Omental fat pad (tissue), 4 donors: ENCODE results near the gene MYBPC1. TPM values are rescaled to one million over a fixed set of nuclear protein-coding genes. Genes with fewer than 3 reads are reported as not detected.

Experiments used
- ATAC-seq: fragments of 150-250 bp; one replicate; pipeline ENCODE4 v1.9.1; 2016; ENCODE audit warnings: mild to moderate bottlenecking, moderate library complexity; ENCODE audit not compliant: low FRiP score
- DNase-seq: peaks from one replicate; pipeline ENCODE4 v3.0.0-alpha.2; 2019; ENCODE audit warnings: low spot score
- CTCF ChIP-seq, 3 donors: fragments of 450-650 bp; IDR thresholded peaks; one replicate each; pipeline ENCODE4 v1.5.1; 2016 to 2017; ENCODE audit warnings: antibody characterized with exemption in 3 of 3, mild to moderate bottlenecking in 3 of 3, moderate library complexity in 2 of 3
- total RNA-seq, 4 donors: library from RNA; depleted of rRNA; stranded (reverse); fragments of >200 nt; gene quantifications; one replicate each; pipeline ENCODE4 v1.1.0, GENCODE V29; 2016

The MYBPC1 gene
- total RNA-seq, 4 donors from 2014 or later, result not detected

GRCh38 chr12:101664992-101665391, 70.2 kb downstream of the MYBPC1 start:
- ATAC-seq (no peak), DNase-seq (no peak)
- TF ChIP-seq CTCF (IDR thresholded peaks at IDR 0.05), result no peak

GRCh38 chr12:101666052-101666728, 71.4 kb downstream of the MYBPC1 start:
- ATAC-seq, result no peak
- TF ChIP-seq CTCF (IDR thresholded peaks at IDR 0.05), result no peak

GRCh38 chr12:101667591-101667990, 72.8 kb downstream of the MYBPC1 start:
- ATAC-seq (no peak), DNase-seq (no peak)
- no peak for TF ChIP-seq CTCF (IDR thresholded peaks at IDR 0.05)

More at GRCh38 chr12:101666052-101666728, 71.4 kb downstream of the MYBPC1 start:
- DNase-seq, result no peak

GRCh38 chr12:101670007-101670671, 75.4 kb downstream of the MYBPC1 start:
- ATAC-seq (no peak), DNase-seq (no peak)
- TF ChIP-seq CTCF (IDR thresholded peaks at IDR 0.05), result no peak

GRCh38 chr12:101671157-101671791, 76.5 kb downstream of the MYBPC1 start:
- no peak for TF ChIP-seq CTCF (IDR thresholded peaks at IDR 0.05)
- DNase-seq (no peak), ATAC-seq (no peak)

GRCh38 chr12:101671833-101672232, 77.1 kb downstream of the MYBPC1 start:
- ATAC-seq, result no peak
- TF ChIP-seq CTCF (IDR thresholded peaks at IDR 0.05), result no peak

More at GRCh38 chr12:101671833-101672232, 77.1 kb downstream of the MYBPC1 start:
- DNase-seq, result no peak
